RWPE1 (cell line): ENCODE results near the gene ADCY3.
A peak's percentile ranks its signal among the peaks of the same experiment; 100 is the strongest.
"Not testable (repeated sequence)": the region's sequence is repeated elsewhere in the genome, so short reads cannot be mapped to it uniquely, and the experiment has no call there.

Experiments
- CTCF ChIA-PET: fragments of 350-600 bp; sonication (Branson Sonifier 250); formaldehyde crosslinking; extraction: SDS; loops from one replicate; lab custom pipeline; 2021; lab: Yijun Ruan, JAX
- POLR2A ChIA-PET: fragments of 400-600 bp; formaldehyde crosslinking; extraction: SDS; loops from one replicate; lab custom pipeline; 2020; ENCODE audit warnings: antibody characterized with exemption; ENCODE audit not compliant: low non-redundant PET; lab: Yijun Ruan, JAX
- DNase-seq: peaks from one replicate; pipeline ENCODE4 v3.0.0; 2012; ENCODE audit warnings: low spot score
- H3K27ac ChIP-seq: fragments of 450-650 bp; 2 replicates; pipeline ENCODE4 v1.5.1; 2017
- TF ChIP-seq, protein P1 (sequence below): fragments of 450-650 bp; conservative IDR thresholded peaks from 2 replicates; pipeline ENCODE4 v1.5.1; 2017; ENCODE audit warnings: low read depth, mild to moderate bottlenecking

ADCY3 gene

DNA sequence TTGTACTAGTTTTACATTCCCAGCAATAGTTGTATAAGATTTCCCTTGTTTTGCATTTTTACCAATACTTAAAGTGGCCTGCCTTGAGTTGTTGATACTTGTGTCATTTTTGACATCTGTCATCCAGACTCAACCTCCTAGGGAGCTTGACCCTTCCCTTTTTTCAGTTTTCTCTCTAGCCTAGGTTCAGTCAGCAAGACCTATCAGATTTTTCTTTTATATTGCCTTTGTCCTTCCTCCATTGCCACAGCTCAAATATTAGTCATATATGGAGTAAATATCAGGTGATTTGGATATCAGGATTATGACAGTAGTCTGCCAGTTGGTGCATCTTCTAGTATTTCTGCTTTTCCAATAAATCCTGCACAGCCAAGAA, 113.4 kb downstream of the ADCY3 start:
- H3K27ac ChIP-seq: no peak overlapping the region

DNA sequence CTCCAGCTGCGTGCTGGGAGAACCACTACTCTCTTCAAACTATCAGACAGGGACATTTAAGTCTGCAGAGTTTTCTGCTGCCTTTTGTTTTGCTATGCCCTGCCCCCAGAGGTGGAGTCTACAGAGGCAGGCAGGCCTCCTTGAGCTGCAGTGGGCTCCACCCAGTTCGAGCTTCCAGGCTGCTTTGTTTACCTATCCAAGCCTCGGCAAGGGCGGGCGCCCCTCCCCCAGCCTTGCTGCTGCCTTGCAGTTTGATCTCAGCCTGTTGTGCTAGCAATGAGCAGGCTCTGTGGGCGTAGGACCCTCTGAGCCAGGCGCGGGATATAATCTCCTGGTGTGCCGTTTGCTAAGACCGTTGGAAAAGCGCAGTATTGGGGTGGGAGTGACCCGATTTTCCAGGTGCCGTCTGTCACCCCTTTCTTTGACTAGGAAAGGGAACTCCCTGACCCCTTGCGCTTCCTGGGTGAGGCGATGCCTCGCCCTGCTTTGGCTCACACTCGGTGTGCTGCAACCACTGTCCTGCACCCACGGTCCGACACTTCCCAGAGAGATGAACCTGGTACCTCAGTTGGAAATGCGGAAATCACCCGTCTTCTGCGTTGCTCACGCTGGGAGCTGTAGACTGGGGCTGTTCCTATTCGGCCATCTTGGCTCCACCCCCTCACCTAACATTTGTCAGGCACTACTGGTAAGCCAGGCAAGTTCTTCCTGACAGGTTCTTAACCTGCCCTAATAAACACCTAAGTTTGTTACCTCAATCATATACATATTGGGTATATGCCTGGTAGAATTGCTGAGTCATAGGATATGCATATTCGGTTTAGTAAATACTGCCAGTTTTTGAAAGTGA, 114.0 kb downstream of the ADCY3 start:
- POLR2A ChIA-PET: not testable (repeated sequence)

More for the DNA sequence above, 113.4 kb downstream of the ADCY3 start:
- DNase-seq: no peak
- TF ChIP-seq, protein P1, sequence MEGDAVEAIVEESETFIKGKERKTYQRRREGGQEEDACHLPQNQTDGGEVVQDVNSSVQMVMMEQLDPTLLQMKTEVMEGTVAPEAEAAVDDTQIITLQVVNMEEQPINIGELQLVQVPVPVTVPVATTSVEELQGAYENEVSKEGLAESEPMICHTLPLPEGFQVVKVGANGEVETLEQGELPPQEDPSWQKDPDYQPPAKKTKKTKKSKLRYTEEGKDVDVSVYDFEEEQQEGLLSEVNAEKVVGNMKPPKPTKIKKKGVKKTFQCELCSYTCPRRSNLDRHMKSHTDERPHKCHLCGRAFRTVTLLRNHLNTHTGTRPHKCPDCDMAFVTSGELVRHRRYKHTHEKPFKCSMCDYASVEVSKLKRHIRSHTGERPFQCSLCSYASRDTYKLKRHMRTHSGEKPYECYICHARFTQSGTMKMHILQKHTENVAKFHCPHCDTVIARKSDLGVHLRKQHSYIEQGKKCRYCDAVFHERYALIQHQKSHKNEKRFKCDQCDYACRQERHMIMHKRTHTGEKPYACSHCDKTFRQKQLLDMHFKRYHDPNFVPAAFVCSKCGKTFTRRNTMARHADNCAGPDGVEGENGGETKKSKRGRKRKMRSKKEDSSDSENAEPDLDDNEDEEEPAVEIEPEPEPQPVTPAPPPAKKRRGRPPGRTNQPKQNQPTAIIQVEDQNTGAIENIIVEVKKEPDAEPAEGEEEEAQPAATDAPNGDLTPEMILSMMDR: no peak
- ChIA-PET CTCF (interaction anchor here (1.5 kb wide), 1 partner anchor 14 kb away, joined by 4 read pairs; the partner anchor contains the start of genes CENPO and PTRHD1), POLR2A (no interaction called here)

DNA sequence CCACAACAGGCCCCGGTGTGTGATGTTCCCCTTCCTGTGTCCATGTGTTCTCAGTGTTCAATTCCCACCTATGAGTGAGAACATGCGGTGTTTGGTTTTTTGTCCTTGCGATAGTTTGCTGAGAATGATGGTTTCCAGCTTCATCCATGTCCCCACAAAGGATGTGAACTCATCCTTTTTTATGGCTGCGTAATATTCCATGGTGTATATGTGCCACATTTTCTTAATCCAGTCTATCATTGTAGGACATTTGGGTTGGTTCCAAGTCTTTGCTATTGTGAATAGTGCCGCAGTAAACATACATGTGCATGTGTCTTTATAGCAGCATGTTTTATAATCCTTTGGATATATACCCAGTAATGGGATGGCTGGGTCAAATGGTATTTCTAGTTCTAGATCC, 119.5 kb downstream of the ADCY3 start:
- CTCF ChIA-PET, DNase-seq, POLR2A ChIA-PET, H3K27ac ChIP-seq: not testable (repeated sequence)

More for the DNA sequence above, 114.0 kb downstream of the ADCY3 start:
- CTCF ChIA-PET: interaction anchor here (1.5 kb wide), 1 partner anchor 13 kb away, joined by 4 read pairs; the partner anchor contains the start of genes CENPO and PTRHD1
- DNase-seq: not testable (repeated sequence)
- peak overlapping the region; percentile 60 for H3K27ac ChIP-seq

DNA sequence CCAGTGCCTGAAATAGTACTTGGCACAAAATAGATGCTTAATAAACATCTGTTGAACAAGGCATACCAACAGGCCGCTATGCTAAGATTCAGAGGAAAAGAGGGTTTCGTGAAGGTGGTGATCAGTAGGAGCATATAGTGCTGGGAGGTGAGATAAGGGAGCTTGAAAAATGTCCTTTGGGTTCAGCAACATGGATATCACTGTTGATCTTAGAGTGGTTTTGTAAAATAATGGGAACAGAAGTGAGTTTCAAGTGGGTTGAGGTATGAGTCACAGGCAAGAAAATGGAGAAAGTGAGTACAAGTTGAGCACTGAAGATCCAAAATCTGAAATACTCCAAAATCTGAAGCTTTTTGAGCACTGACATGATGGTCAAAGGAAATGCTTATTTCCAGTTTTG, 122.4 kb downstream of the ADCY3 start:
- DNase-seq: no peak
- ChIA-PET POLR2A (no interaction called here), CTCF (no interaction called here)
- H3K27ac ChIP-seq: no peak overlapping the region
- TF ChIP-seq, protein P1: no peak

DNA sequence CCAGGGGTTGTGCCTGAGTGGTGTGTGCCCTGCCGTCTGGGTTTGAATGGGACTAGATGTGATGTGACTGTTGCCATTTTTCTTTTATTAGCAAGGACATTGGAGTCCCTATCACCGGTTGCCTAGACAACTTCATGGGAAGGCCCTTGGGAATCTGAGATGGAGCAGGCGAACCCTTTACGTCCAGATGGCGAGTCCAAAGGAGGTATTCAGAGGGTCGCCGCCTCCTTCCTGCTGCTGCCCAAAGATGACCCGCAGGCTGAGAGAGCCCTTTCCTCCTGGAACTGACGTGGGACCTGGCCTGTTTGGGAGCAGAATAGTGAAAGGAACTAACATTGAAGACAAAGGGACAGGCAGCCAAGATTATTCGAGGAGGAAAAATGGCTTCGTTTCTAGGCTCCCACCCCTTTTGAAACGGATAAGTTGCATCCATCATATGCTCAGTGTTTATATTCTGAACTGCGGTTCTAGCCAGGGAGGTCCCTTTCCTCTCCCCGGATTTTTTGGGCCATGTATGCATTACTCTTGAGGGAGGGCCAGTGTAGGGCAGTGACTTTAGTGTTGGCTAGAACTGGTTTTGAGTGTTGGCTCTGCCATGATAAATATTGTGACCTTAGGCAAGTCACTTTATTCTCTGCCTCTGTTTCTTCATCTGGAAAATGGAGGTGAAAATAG, 126.1 kb downstream of the ADCY3 start:
- H3K27ac ChIP-seq: peak overlapping the region; percentile 94
- TF ChIP-seq, protein P1: no peak
- CTCF ChIA-PET: interaction anchor here (0.6 to 1.6 kb wide), 2 partner anchors 16 to 848 kb away, joined by 4 to 13 read pairs; no protein-coding TSS in a partner anchor
- POLR2A ChIA-PET: interaction anchor here (0.6 kb wide), 1 partner anchor 280 kb away, joined by 9 read pairs; no protein-coding TSS in a partner anchor
- DNase-seq: peak; percentile 12

DNA sequence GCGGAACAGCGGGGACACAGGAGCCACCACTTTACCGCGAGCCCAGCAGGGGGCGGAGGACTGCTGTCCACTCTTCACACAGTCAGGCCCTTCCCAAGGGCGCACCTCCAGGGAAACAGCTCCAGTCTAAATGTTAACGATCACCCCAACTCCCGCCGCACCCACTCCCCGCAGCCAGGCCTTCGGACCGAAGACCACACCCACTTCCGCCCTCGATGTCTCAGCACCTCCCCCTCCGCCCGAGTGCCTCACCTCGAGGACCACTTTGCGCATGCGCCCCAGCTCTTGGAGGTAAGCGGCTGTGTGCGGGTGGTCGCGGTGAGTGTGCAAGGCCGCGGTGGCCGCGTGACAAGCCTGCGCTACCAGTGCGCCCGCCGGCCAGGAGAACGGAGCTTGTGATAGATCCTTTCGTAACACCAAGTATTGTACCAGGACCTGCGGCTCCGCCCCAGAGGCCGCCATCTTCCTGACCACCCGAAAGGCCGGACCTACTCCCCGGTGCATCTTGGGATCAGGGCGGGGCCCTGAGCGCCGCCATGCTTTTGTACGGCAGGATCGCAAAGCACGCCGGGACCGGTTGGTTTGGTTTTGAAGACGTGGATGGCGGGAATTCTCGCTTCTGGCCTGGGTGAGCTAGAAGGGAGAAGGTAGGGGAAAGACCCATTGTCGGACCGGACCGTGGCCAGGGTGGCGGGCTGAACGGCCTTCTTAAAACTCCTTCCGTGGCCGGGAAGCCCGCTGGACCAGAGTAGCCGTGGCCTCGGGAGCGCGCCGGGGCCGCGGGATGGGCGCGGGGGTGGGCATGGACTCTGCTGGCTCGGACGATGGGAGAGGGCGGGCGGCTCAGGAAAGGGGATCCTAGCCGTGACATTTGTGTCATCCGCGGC, 126.9 kb downstream of the ADCY3 start, which contains the start of the genes CENPO and PTRHD1:
TSS of gene CENPO (plus strand) at position 552 of the 887 bp plus-strand sequence. CDS start 495 bp downstream, outside the sequence.
TSS of gene PTRHD1 (minus strand) at position 518 of the 887 bp plus-strand sequence. CDS start at position 504, 14 bp downstream.
- DNase-seq: peak; percentile 96
- peak within 1 kb of the TSS; percentile 94 for H3K27ac ChIP-seq
- TF ChIP-seq, protein P1: peak; percentile 74
- ChIA-PET POLR2A (interaction anchor here (0.6 kb wide), 1 partner anchor 279 kb away, joined by 9 read pairs; no protein-coding TSS in a partner anchor), CTCF (interaction anchor here (0.5 to 1.6 kb wide), 13 partner anchors 13 to 847 kb away, joined by 3 to 13 read pairs (median 4); no protein-coding TSS in a partner anchor)
